HepG2 (cell line): ENCODE results near the gene HS3ST2. TPM values are rescaled to one million over a fixed set of nuclear protein-coding genes. Genes with fewer than 3 reads are reported as not detected.

Experiments used
- ATAC-seq: fragments of 200-7000 bp; cut with Tn5 transposase; 3 replicates; pipeline ENCODE4 v1.9.1; 2020; ENCODE audit warnings: mild to moderate bottlenecking, moderate library complexity
- BruUV-seq: library from RNA; stranded (reverse); fragments of 400-500 nt; replicated peaks from 2 replicates; lab custom pipeline; 2021; lab: Mats Ljungman, UMichigan
- CTCF ChIA-PET: fragments of 300-600 bp; formaldehyde crosslinking; extraction: SDS; loops from one replicate; lab custom pipeline; 2021; ENCODE audit warnings: low total read pairs, inconsistent platforms, low intra/inter-chr PET ratio; lab: Yijun Ruan, JAX
- POLR2A ChIA-PET: fragments of 350-600 bp; sonication (Branson Sonifier 250); formaldehyde crosslinking; loops from one replicate; lab custom pipeline; 2020; ENCODE audit warnings: antibody characterized with exemption, inconsistent platforms; lab: Yijun Ruan, JAX
- DNase-seq: peaks from one replicate; pipeline ENCODE4 v3.0.0-alpha.2; 2015; ENCODE audit warnings: low spot score
- FAIRE-seq: peaks from 3 replicates; lab custom pipeline; 2011; peaks lifted over from hg19 to GRCh38; lab: Jason Lieb, UNC
- H2AFZ ChIP-seq: one replicate; pipeline ENCODE4 v1.6.1; 2011; ENCODE audit warnings: low read length, inconsistent platforms
- H3K27ac ChIP-seq: fragments of 300-600 bp; 3 replicates; pipeline ENCODE4 v1.8.0; 2011; ENCODE audit warnings: mixed run types, mild to moderate bottlenecking, mixed read lengths, low read length, inconsistent platforms; ENCODE audit not compliant: insufficient read depth; ENCODE audit errors: extremely low read length
- H3K27me3 ChIP-seq, 2 experiments: fragments of 200-600 bp in 1 of 2; 2 replicates in 1 of 2; 3 replicates in 1 of 2; pipeline versions ENCODE4 v1.6.0 to v1.8.0; 2011; ENCODE audit warnings: low read length in 2 of 2, mild to moderate bottlenecking in 2 of 2, moderate library complexity in 2 of 2, inconsistent platforms in 1 of 2; ENCODE audit not compliant: insufficient read depth in 2 of 2, control insufficient read depth in 1 of 2
- H3K36me3 ChIP-seq, 2 experiments: fragments of 200-600 bp in 1 of 2; replicated peaks in 1 of 2; 2 replicates in 1 of 2; 3 replicates in 1 of 2; pipeline versions ENCODE4 v1.5.1 to v1.8.0; 2011; ENCODE audit warnings: low read length in 2 of 2, inconsistent platforms in 1 of 2; ENCODE audit not compliant: insufficient read depth in 2 of 2, control insufficient read depth in 1 of 2
- H3K4me1 ChIP-seq: 2 replicates; pipeline ENCODE4 v1.5.1; 2012; ENCODE audit warnings: low read length, inconsistent platforms; ENCODE audit not compliant: insufficient read depth
- H3K4me2 ChIP-seq: 2 replicates; pipeline ENCODE4 v1.6.0; 2011; ENCODE audit warnings: low read depth, low read length, inconsistent platforms
- H3K4me3 ChIP-seq, 3 experiments: fragments of 200-600 bp in 1 of 3; sonication (generic), shearing (Covaris generic) in 1 of 3; replicated peaks in 1 of 3; 2 replicates each; pipeline ENCODE4 v1.5.1; 2011 to 2016; ENCODE audit warnings: low read length in 3 of 3, inconsistent platforms in 2 of 3, low read depth in 2 of 3, mild to moderate bottlenecking in 2 of 3, control low read depth in 1 of 3, mixed read lengths in 1 of 3; ENCODE audit not compliant: insufficient read depth in 1 of 3
- H3K79me2 ChIP-seq: one replicate; pipeline ENCODE4 v1.6.1; 2011; ENCODE audit warnings: low read length, inconsistent platforms; ENCODE audit not compliant: insufficient read depth
- H3K9ac ChIP-seq: 2 replicates; pipeline ENCODE4 v1.6.0; 2011; ENCODE audit warnings: mild to moderate bottlenecking, low read depth, low read length, inconsistent platforms; ENCODE audit not compliant: insufficient read depth
- H3K9me3 ChIP-seq: 2 replicates; pipeline ENCODE4 v1.5.1; 2012; ENCODE audit warnings: mild to moderate bottlenecking, low read length
- H4K20me1 ChIP-seq: 2 replicates; pipeline ENCODE4 v1.6.0; 2011; ENCODE audit warnings: inconsistent platforms, mild to moderate bottlenecking, low read length, moderate library complexity; ENCODE audit not compliant: insufficient read depth
- ATF3 ChIP-seq: sonication (generic); formaldehyde crosslinking; IDR thresholded peaks from 2 replicates; pipeline ENCODE4 v1.4.0; 2020; ENCODE audit warnings: missing genetic modification reagents
- HNF4A ChIP-seq: sonication (generic); formaldehyde crosslinking; IDR thresholded peaks from 2 replicates; pipeline ENCODE4 v1.4.0; 2020; ENCODE audit warnings: missing genetic modification reagents
- MYC ChIP-seq: sonication (generic); formaldehyde crosslinking; IDR thresholded peaks from 2 replicates; pipeline ENCODE4 v1.9.0; 2021; ENCODE audit warnings: missing genetic modification reagents, borderline replicate concordance
- PAWR ChIP-seq: sonication (generic); formaldehyde crosslinking; IDR thresholded peaks from 2 replicates; pipeline ENCODE4 v1.4.0; 2020; ENCODE audit warnings: missing genetic modification reagents, mild to moderate bottlenecking, borderline replicate concordance
- RARA ChIP-seq: IDR thresholded peaks from 2 replicates; pipeline ENCODE4 v1.6.1; 2016; ENCODE audit warnings: missing genetic modification reagents, missing compliant biosample characterization
- SNAPC4 ChIP-seq: sonication (generic); formaldehyde crosslinking; IDR thresholded peaks from 2 replicates; pipeline ENCODE4 v1.4.0; 2020; ENCODE audit warnings: mild to moderate bottlenecking, missing genetic modification reagents
- XBP1 ChIP-seq: sonication (generic); formaldehyde crosslinking; IDR thresholded peaks from 2 replicates; pipeline ENCODE4 v1.5.0; 2020; ENCODE audit warnings: missing genetic modification reagents
- ZIK1 ChIP-seq: sonication (generic); formaldehyde crosslinking; IDR thresholded peaks from 2 replicates; pipeline ENCODE4 v1.5.0; 2020; ENCODE audit warnings: mild to moderate bottlenecking, low read depth, missing genetic modification reagents, borderline replicate concordance
- ZNF572 ChIP-seq: sonication (generic); formaldehyde crosslinking; IDR thresholded peaks from 2 replicates; pipeline ENCODE4 v1.5.1; 2020; ENCODE audit warnings: mild to moderate bottlenecking, missing genetic modification reagents
- ZNF691 ChIP-seq: sonication (generic); formaldehyde crosslinking; IDR thresholded peaks from 2 replicates; pipeline ENCODE4 v1.4.0; 2020; ENCODE audit warnings: missing genetic modification reagents, low read depth, mild to moderate bottlenecking, borderline replicate concordance
- ZNF768 ChIP-seq: sonication (generic); formaldehyde crosslinking; IDR thresholded peaks from 2 replicates; pipeline ENCODE4 v1.4.0; 2020; ENCODE audit warnings: missing genetic modification reagents
- ZUFSP ChIP-seq: sonication (generic); formaldehyde crosslinking; IDR thresholded peaks from 2 replicates; pipeline ENCODE4 v1.9.0; 2021; ENCODE audit warnings: missing genetic modification reagents, mild to moderate bottlenecking, borderline replicate concordance
- WGBS: methylation state at CpG from one replicate; pipeline ENCODE4 v1.1.6; 2017; ENCODE audit warnings: low lambda C conversion rate; 5-methylcytosine and 5-hydroxymethylcytosine counted together
- in situ Hi-C: cut with HindIII; loops from 2 replicates; pipeline ENCODE4 v1.10.0; 2017; ENCODE audit warnings: low pct_unique_long_range_greater_than_20kb; ENCODE audit not compliant: extremely low pct_ligation_motif_present
- intact Hi-C: fragments of 100-400 bp; cut with micrococcal nuclease; formaldehyde crosslinking; loops from one replicate; pipeline ENCODE4 v1.10.0; 2022; ENCODE audit not compliant: unreplicated experiment
- polyA plus RNA-seq, 8 experiments: library from polyadenylated mRNA; depleted of rRNA in 3 of 8; stranded (reverse) in 7 of 8; unstranded in 1 of 8; fragments of >200 nt; fragmentation: Illumina TruSeq in 4 of 8; extraction: Trizol in 4 of 8; gene quantifications; 2 replicates each; pipeline versions ENCODE4 v1.2.1 to v1.2.3, GENCODE V29; 2011 to 2016; ENCODE audit warnings: low read depth in 4 of 8, missing spikeins in 1 of 8, mixed read lengths in 1 of 8; ENCODE audit not compliant: insufficient read depth in 1 of 8
- total RNA-seq, 5 experiments: library from RNA; depleted of rRNA; stranded (reverse); fragments of >200 nt; fragmentation: Illumina TruSeq; extraction: Trizol; gene quantifications; 2 replicates each; pipeline ENCODE4 v1.2.3, GENCODE V29; 2016; ENCODE audit warnings: low read depth in 1 of 5

The HS3ST2 gene
- total and polyA plus RNA-seq, 2 of the 13 experiments (the other 11 are each of a cell fraction or from before 2014, with no cell fraction given), result not detected

- TF ChIP-seq SNAPC4 (no peak), ZNF768 (CRISPR knock-in tag) (peak; percentile 37; the same call in 1 of the 2 replicates), RARA (CRISPR knock-in tag) (no peak), PAWR (CRISPR knock-in tag) (no peak)
Measured at GRCh38 chr16:22948058-22948602, 134.2 kb downstream of the HS3ST2 start (continued).

- ChIA-PET CTCF (interaction anchor here (0.9 to 1.3 kb wide), 2 partner anchors 50 to 1394 kb away, joined by 3 to 8 read pairs; no protein-coding TSS in a partner anchor), POLR2A (no interaction called here)
- Histone ChIP-seq H3K4me1 (0 out of 2 replicates have a peak, but pooled peaks cover 6% of the 10 kb centered on the region), H3K27me3 (peaks cover 0 to 14% of the 10 kb centered on the region in 2 experiments; a peak in 3 of 5 replicates), H3K9ac (no peak overlapping the region), H3K36me3 (no peaks in the 10 kb centered on the region), H3K9me3 (no peaks in the 10 kb centered on the region), H3K4me2 (no peak overlapping the region), H3K4me3 (no peak overlapping the region), H4K20me1 (no peaks in the 10 kb centered on the region), H2AFZ (no peak overlapping the region), H3K27ac (no peak overlapping the region), H3K79me2 (no peaks in the 10 kb centered on the region)
- DNase-seq (peak; percentile 82), FAIRE-seq (peak; percentile 81), ATAC-seq (peak; percentile 92)
- in situ Hi-C loops (loop anchor here (5.0 kb wide), 1 partner anchor 51 kb away; no protein-coding TSS in a partner anchor), intact Hi-C loops (loop anchor here (2.0 kb wide), 1 partner anchor 50 kb away; no protein-coding TSS in a partner anchor)
- BruUV-seq, result no TSS peak
- 14% methylated on average over 18 of the region's 18 CpGs for WGBS
- no peak for TF ChIP-seq ZUFSP (CRISPR knock-in tag)
- TF ChIP-seq ZNF572 (CRISPR knock-in tag), result 0 out of 2 replicates have a peak, but pooled peaks have one; percentile 57
- peak; percentile 10; the same call in 1 of the 2 replicates for TF ChIP-seq HNF4A (CRISPR knock-in tag)
- TF ChIP-seq ZIK1 (CRISPR knock-in tag), result peak; percentile 82; the same call in 1 of the 2 replicates
- TF ChIP-seq MYC (CRISPR knock-in tag), result peak; percentile 90
- TF ChIP-seq XBP1 (CRISPR knock-in tag), result 0 out of 2 replicates have a peak, but pooled peaks have one; percentile 73
- 0 out of 2 replicates have a peak, but pooled peaks have one; percentile 46 for TF ChIP-seq ZNF691
- TF ChIP-seq ATF3 (CRISPR knock-in tag), result no peak
Measured at GRCh38 chr16:22948603-22949368, 134.8 kb downstream of the HS3ST2 start.
